A673 (cell line): Measurements from ENCODE around the gene MBLAC1.

ENCODE experiments used
- EZH2 ChIP-seq: fragments of 200-600 bp; sonication (generic); IDR thresholded peaks from 2 replicates; pipeline ENCODE4 v1.6.1; 2017; ENCODE audit warnings: borderline replicate concordance, low read depth, mild to moderate bottlenecking, mixed read lengths, antibody characterized with exemption, low read length; ENCODE audit not compliant: poor library complexity, severe bottlenecking
- TF ChIP-seq, protein P1 (sequence below): fragments of 300-800, 200-600 bp; sonication (generic); conservative IDR thresholded peaks from 2 replicates; pipeline ENCODE4 v1.5.1; 2017; ENCODE audit warnings: low read depth, mild to moderate bottlenecking, antibody characterized with exemption, low read length, moderate library complexity, mixed read lengths

DNA sequence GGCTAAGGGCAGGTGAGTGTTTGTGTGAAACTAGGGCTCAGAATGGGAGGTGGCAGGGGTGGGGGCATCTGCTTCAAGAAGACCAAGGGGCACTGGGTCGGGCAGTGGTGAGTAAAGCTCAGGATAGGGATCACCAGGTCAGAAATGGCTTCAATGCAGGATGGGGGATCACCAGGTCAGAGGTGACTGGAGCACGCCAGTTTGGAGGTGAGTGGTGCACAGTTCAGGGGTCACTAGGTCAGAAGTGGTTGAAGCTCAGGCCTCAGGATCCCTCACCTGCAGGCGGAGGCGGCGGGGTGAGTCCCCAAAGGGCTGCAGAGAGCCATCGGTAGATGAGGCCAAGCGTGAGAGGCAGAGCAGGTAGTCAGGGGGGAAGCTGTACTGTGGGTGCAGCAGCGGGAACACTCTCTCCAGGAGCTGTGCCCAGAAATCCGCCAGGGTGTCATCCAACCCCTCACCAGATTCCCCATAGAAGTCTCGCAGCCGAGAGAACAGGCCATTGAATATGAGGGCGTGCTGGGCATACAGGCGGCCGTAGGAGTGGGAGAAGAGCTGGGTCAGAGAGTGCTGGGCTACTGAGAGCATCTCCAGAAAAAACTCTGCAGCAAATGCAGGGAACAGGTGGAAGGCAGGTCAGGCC, 48.6 kb downstream of the MBLAC1 start:
- TF ChIP-seq, protein P1, sequence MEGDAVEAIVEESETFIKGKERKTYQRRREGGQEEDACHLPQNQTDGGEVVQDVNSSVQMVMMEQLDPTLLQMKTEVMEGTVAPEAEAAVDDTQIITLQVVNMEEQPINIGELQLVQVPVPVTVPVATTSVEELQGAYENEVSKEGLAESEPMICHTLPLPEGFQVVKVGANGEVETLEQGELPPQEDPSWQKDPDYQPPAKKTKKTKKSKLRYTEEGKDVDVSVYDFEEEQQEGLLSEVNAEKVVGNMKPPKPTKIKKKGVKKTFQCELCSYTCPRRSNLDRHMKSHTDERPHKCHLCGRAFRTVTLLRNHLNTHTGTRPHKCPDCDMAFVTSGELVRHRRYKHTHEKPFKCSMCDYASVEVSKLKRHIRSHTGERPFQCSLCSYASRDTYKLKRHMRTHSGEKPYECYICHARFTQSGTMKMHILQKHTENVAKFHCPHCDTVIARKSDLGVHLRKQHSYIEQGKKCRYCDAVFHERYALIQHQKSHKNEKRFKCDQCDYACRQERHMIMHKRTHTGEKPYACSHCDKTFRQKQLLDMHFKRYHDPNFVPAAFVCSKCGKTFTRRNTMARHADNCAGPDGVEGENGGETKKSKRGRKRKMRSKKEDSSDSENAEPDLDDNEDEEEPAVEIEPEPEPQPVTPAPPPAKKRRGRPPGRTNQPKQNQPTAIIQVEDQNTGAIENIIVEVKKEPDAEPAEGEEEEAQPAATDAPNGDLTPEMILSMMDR = no peak
- no peak for TF ChIP-seq EZH2
